HG02973 (cell line): ENCODE results near the gene ISG20.

Source experiments
- ATAC-seq: cut with Tn5 transposase; IDR thresholded peaks from one replicate; pipeline ENCODE4 v1.9.1; 2021; ENCODE audit warnings: moderate library complexity; ENCODE audit not compliant: unreplicated experiment

Gene ISG20

DNA sequence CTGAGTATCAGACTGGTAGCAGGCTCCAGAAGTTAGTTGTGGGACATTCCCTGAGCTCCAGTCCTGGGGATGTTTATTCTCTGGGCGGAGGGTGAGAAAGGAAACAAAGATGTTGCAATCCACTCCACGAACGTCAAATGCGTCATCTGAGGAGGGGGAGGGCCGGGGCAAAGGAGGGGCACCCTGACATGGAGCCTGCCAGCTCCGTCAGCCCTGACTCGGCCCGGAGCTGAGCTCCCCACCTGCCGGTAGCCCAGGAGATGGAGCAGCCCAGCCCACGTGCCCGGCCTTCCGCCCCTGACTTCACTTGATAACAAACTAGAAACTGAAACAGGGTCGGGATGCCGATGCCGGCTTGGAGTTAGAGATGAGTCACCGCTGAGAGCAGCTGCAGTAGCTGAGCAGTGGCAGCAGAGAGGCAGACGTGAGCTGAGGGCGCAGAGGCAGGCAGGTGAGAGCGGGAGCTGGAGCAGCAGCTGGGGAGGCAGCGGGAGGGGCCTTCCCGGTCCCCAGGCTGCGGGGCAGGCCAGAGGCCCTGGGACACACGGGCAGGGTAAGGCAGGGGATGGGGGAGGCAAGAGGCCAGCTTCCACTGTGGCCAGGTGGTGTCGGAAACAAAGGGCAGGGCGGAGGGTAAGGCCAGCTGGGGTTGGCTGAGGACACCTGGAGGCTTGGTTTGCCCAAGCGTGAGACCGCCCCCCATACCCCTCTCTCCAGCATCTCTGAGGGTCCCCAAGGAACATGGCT is at the start of gene ISG20:
Gene ISG20 (plus strand): TSS at position 391 of the 747 bp plus-strand sequence. CDS start 351 bp downstream, at position 742.
- ATAC-seq = peak; percentile 69

DNA sequence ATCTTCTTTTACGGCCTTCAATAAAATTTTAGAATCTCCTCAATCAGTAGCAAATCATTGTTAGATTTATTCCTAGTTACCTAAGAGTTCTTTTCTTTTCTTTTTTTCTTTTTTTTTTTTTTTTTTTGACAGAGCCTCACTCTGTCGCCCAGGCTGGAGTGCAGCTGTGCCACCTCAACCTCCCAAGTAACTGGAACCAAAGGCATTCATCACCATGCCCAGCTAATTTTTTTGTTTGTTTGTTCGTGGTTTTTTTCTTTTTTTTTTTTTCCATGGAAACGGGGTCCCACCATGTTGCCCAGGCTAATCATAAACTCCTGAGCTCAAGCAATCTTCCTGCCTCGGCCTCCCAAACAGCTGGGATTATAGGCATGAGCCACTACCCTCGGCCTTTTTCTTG is 48.1 kb upstream of the ISG20 start:
- no peak for ATAC-seq

DNA sequence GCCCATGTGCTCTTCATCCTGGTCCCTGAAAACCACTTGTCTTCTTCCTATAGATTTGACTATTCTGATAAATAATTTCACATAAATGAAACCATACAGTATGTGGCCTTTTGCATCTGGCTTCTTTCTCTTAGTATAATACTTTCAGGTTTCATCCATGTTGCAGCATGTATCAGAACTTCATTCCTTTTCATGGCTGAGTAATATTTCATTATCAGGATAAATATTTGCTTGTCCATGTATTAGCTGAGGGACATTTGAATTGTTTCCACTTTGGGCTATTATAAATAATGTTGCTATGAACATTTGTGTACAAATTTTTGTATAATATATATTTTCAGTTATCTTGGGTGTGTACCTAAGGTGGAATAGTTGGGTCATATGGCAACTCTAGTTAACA is 47.4 kb upstream of the ISG20 start:
- no peak for ATAC-seq

DNA sequence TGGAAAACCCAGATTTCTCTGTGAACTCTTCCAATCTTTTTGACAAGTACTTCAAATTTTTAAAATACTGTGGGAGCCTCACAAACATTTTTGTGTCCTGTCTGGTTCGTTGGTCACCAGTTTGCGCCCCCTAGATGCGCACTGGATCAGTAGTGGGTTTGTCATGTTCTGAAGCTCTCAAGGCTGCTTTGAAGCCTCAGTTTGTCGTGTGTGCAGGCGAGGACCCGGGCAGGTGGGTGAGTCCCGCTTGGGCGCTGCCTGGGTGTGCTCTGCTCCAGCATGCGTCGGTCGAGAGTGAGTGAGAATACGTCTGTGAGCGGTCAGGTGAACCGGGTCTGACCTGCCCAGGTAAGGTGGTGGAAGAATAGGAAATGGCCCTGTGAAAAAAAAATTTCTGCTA is 34.9 kb upstream of the ISG20 start:
- ATAC-seq = no peak

DNA sequence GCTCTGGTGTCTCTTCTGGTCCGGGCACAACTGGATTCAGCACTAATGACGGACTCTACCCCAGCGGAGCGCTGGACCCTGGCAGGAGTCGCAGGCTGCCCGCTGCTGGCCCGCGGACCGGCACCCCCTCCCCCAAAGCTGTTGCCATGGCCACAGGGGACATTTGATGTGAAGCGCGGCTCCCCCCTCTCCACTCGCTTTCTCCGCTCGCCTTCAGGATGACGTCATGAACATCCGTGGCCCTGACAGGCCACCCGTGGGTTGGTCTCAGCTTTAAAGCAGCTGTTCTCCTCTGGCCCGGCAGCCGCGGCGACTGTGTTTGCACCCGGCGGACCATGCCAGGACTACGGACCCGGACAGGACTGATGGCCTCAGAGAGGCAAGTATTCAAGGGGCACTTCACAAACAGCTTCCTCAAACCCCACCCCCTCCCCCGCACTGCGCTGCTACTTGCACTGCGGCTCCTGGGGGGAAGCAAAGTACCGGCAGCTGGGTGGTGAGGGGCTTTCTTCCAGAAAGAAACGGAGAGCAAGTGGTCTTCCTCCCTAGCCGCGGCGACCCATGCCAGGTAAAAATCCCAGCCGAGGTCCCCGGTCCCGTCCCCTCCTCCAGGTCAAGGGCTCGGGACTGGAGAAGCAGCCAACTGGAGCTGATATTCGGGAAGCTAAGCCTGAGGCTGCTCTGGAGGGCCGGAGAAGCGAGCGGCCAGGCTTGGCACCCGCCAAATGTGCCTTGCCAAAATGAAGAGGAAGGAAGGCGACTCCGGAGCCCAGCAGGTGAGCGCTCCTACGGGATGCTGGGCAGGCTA is 34.2 kb upstream of the ISG20 start:
- ATAC-seq = no peak

DNA sequence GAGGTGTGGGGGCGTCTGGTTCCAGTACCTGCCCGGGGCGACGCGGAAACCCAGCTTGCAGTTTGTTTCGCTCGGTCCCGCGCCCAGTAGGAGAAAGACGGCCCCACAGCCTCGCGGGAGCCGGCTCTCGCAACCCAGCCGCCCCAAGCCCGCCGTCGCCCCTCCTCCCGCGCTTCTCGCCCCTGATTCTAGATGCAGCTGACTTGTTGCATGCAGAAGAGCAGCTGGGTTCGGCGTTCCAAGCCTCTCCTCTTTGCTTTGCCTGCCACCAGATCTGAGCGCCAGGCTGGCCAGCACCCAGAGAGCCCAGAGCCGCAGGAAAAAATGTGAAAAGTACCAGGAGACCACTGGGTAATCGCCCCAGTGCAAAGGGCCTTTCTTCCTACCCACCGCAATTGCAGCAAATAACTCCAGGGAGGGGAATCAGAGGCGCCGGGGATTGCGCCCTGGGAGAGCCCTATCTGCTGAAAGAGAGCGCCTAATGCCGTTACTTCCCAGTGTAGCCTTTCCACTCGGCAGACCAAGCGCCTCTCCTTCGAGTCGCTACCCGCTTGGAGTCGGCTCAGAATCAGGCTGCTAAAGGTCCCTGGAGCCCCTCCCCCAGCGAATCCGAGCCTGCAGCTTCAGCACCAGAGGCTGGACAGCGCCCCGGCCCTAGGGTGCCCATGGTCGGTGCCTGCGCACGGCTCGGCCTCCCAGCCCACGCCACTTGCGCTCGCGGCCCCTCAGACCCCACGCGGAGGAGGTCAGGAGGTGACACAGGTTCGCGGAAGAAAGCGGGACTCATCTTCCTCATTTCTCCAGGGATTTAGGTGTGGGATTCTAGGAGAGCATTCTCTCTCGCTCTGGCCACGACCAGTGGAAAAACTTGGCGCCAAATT is 33.4 kb upstream of the ISG20 start:
- ATAC-seq = no peak

DNA sequence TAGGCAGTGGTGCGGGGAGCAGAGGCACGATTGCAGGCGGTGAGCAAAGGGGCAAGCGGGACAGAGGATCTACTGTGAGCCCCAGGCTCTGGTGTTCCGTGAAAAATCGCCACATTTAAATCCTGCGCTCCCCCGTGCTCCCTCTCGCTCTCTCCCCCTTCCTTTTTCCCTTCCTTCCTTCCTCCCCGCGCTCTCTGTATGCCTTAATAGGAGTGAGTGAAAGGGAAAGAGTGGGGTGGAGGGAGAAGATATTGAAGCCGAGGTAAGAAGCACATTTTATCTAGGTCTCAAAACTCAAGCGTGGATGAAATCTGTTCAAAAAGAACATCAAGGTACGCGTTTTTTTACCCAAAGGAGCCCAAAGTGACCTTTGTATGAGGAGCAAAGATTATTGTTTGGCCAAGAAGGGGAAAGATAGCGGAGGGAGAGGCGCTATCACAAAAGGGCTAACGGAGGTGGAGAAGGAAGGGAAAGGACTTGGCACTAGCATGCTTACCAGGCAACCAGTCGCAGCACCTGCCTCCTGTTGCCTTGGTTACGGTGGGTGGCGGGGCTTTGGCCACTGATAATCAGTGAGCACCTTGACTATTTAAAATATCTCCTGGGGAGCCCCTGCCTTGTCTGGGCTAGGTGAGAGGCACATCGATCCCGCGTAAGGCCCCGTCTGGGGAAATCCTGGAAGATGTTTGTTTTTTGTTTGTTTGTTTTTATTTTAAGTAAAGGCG is 32.6 kb upstream of the ISG20 start:
- no peak for ATAC-seq

DNA sequence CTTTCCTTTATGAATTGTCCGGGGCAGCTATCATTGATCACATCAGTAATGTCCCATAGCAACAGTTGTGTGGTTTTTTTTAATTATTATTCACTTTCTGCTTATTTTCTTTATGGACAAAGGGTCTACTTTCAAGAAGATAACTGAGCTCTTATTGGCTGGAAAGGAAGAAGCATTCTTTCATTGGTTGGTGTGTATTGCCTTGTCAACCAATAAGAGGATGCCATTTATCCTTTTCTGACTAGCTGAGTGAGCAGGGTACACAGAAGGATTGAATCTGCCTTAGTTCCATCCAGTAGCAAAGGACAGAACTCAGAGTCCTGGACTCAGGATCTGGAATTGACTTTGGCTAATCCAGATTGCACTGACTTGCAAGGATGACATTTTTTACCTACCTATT is 30.9 kb upstream of the ISG20 start:
- ATAC-seq = no peak

DNA sequence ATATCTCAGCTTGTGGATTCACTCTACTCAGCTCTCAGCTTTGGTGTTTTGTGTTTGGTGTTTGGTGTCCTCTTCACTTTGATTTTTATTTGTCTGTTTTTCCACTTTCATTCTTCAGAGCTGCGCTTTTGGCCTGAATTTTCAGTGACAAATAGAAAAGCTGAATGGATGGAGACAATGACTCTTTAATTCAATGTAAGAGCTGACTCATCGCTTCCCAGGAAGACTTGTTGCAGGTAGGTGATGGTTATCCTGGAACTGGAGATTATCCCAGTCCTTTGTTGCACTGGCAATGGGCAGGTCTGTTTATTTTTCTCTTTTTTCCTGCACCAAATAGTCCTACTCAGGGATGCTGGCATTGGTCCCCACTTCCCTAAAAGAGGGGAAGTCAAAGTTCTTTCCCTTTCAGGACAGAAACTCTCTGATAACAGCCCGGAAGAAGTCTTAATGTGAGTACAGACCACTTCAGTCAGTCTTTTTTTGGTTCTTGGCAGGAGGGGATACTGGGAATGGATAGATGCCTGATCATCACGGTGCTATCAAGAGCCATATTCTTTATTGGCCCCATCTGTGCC is 30.1 kb upstream of the ISG20 start:
- no peak for ATAC-seq

DNA sequence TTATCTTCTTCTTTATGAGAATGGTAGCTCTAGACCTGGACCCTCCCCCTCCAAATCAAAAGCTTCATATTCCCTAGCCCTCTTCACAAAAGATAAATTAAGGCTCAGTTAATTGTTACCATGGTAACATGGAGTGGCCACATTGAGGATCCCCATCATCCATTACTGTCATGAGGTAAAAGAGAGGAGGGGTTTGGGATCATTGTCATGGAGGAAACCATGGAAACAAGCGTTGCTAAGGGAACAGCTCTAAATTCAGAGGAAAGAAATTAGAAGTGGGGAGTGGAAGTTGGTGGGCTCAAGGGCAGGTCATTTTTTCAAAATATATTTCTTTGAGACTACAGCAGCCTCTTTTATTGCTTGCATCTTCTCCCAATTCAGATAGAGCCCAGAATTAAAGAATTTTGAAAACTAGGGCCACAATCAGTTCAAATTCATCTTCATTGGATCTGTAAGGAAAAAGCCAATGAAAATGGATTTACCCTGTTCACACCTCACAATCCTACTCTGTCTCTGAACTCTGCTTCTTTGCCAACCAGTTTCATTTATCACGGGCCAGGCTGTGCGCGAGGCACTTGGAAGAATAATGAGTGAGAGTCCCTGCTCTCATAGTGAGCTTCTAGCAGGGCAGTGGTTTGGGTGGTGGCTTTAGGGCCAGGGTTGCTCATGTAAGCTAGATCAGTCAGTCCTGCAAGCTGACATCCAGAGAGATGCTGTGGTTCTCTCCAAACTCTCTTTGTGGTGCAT is 29.3 kb upstream of the ISG20 start:
- ATAC-seq = no peak

DNA sequence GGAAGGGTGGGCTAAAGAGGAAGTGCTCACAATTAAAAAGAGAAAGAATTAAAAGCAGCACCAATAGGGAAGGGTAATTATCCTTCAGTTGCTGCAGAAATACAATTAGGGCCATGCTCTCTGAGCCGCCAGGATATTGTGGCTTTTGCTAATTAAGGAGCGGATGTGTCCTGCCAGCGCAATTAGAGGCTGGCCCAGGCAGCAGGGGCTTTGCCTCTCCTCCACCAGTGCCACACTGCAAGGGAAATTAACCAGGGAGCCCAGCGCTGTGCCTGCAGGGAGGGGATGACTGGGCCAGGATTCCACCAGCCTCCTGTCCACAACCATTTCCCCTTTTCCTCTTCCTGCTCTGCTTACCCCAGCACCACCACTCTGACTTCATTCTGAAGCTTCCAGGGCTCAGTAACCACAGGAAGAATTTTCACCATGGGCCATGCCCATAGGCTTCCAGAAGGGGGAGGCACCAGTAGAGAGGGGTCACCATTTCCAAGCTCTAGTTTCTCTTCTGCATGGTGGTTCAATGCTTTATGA is 28.1 kb upstream of the ISG20 start:
- no peak for ATAC-seq

DNA sequence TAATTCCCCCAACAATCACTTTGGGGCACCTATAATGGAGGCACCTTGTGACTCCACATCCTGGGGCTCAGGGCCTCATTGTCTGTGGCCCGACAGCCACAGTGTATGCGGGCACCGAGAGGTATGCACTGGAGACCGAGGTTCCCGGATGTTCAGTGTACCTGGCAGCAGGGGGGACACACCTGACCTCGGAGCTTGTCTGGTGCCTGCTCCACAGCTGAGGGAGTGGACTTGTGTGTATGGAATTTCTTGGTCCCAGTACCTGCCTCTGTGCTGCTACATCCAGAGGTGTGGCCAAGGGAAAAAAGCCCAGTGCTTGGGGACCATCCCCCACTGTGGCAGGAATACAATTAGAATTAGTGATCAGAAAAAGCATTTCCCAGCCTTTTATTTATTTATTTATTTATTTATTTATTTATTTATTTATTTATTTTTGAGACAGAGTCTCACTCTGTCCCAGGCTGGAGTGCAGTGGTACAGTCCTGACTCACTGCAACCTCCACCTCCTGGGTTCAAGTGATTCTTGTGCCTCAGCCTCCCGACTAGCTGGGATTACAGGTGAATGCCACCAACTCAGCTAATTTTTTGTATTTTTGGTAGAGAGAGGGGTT is 26.5 kb upstream of the ISG20 start:
- ATAC-seq = no peak

DNA sequence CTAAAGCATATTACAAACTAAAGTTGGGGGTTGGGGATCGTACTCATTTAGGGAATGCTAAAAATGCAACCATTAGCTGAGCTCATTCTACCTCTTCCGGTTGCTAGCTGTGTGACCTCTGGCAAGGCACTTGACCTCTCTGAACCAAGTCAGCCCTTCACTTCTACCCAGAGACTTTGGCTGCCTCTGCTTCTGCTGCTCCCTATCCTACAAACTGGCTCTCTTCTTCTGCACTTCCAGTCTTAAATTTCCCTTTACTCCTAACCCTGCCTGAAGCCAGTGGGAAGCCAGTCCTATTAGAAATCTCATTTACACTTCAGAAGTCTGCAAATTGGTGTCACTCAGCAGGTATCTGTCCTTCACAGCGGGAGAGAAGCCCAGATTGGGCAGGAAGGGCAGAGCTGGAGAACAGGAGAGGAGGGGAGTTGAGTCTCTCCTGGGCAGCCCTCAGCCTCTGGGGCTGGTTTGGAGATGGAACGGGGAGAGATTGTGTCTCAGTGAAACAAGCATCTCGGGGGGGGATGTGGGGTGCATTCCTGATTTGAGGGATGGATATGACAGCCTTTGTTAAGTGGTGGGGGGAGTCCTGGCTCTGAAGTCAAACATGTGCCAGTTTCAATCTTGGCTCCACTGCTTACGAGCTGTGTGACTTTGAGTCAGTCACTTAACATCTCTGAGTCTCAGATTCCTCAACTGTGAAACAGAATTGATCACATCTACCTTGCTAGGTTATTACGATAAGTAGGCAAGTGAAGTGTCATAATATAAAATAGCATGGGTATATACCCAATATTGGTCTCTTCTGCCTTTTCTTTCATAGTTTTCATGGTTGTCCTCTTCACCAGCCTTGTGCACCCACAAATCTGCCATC is 25.5 kb upstream of the ISG20 start:
- ATAC-seq = no peak

DNA sequence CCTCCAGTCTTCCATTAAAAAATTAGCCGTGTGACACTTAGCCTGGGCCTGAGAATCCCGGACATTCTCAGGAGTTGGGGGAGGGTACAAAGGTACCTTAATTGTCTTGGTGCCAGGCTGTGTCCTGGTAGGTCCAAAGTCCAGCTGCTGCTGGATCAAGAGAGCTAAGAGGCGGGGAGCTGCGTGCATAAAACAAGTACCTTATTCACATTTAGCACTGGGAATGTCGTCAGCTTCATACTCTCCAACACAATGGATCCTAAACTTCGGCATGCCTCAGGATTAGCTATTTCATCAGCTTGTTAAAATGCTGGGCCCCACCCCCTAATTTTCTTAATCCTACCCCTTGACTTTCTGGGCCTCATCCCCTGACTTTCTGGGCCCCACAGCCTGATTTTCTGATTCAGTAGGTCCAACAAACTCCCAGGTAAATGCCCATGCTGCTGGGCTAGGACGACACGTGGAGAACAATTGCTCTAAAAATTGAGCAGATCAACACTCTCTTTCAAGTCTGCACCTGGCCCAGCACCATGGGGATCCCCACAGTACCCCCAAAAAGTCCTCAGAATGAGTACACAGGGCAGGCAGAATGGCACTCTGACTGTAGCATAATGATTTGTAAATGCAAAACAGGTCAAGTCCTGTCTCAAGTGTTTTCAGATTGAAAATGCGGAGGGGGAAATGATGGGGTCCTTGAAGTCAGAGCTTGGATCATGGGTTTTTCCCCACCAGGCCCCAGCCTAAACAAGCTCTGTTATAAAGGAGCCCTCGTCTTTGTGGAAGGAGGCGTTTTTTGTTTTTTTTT is 23.3 kb upstream of the ISG20 start:
- peak; percentile 51 for ATAC-seq

DNA sequence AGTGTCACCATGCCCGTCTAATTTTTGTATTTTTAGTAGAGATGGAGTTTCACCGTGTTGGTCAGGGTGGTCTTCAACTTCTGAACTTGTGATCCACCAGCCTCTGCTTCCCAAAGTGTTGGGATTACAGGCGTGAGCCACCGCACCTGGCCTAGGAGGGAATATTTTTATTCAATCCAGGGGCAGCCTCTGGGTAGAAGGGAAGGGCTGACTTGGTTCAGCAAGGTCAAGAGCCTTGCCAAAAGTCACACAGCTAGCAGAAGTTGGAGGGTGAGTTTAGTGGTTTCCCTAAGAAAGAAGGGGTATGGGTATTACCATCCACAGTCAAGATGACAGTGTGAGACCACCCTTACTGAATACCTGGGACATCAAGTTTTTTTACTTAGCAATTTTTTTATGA is 22.6 kb upstream of the ISG20 start:
- ATAC-seq = no peak

DNA sequence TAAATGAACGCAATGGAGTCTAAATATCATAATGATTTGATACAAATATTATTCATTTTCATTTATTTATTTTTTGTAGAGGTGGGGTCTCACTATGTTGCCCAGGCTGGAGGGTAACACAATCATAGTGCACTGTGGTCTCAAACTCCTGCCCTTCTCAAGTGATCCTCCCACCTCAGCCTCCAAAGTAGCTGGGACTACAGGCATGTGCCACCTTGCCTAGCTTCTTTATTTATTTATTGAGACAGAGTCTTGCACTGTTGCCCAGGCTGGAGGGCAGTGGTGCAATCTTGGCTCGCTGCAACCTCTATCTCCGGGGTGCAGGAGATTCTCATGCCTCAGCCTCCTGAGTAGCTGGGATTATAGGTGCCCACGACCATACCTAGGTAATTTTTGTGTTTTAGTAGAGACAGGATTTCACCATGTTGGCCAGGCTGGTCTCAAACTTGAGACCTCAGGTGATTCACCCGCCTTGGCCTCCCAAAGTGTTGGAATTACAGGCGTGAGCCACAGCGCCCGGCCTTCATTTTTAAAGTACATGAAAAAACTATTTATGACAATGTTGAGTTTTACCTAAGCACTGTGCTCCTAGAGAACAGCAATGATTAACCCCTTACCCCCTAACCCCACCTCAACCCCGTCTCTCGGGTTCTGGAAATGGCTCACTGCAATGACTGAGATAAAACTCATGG is 21.6 kb upstream of the ISG20 start:
- no peak for ATAC-seq

DNA sequence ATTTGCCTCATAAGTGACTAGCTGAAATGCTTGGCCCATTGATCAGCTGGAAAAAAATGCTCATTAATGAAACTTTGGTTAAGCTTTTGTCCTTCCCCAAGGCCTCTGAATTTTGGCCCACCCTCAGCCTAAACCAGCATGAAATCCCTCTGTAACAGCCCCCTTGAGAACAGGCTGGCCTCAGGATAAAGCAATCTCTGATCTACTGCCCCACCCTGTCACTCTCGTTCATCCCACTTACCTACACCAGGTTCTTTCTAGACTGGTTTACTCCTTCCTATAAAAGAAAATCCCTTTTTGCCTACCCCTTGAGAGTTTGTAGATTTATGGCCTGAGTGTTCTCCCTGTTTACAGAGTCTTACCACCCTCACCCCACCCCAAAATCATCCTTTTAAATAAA is 21.0 kb upstream of the ISG20 start:
- ATAC-seq = no peak
